ENCODE measurements around the gene TK2. TPM values are rescaled to one million over a fixed set of nuclear protein-coding genes. Genes with fewer than 3 reads are reported as not detected.
A peak's percentile ranks its signal among the peaks of the same experiment; 100 is the strongest.
"Not testable (repeated sequence)": the region's sequence is repeated elsewhere in the genome, so short reads cannot be mapped to it uniquely, and the experiment has no call there.

TK2 gene
- total RNA-seq, 1 donor from 2014 or later: 19.5 TPM

DNA sequence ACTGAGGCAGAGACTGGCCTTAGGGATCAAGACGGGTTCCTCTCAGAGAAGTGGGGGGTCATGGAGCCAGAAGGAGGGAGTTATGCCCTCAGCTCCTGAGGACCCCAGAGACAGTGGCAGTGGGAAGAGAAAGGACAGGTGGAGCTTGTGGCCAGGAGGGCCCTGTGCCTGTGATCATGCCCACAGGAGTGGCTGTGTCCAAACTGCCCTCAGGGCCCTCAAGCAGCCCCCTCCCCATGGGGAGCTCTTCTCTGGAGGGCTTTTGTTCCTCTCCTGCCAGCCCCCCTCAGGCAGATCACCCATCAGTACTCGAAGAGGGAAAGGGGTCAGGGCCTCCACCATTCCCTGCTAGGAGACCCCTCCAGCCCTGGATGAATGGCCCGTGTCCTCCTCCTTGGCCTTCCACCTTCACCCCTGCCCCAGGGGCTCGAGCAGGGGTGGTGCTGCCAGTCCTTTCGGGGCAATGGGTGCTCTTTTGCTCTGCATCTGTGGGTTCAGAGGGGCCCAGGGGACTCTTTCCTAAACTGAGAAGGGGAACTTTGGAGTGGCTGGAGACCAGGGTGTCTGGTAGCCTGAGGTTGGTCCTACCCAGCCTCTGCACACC, 70.2 kb downstream of the TK2 start:
- no peak for DNase-seq
- ATAC-seq (ENCODE audit: poor library complexity): no peak
- intact Hi-C loops (cut with DNase I): no loop called here

- ATAC-seq (ENCODE audit: poor library complexity): peak; percentile 90
- intact Hi-C loops (cut with DNase I): no loop called here
- peak; percentile 86 for DNase-seq
Observed at GRCh38 chr16:66478733-66479511, 71.0 kb downstream of the TK2 start.

GRCh38 chr16:66477028-66477515, 72.8 kb downstream of the TK2 start:
- intact Hi-C loops (cut with DNase I): no loop called here
- no peak for DNase-seq
- no peak for ATAC-seq (ENCODE audit: poor library complexity)

- no peak for DNase-seq
- no peak for ATAC-seq (ENCODE audit: poor library complexity)
- intact Hi-C loops (cut with DNase I): no loop called here
Observed at GRCh38 chr16:66476328-66477027, 73.4 kb downstream of the TK2 start.

GRCh38 chr16:66475232-66475631, 74.7 kb downstream of the TK2 start:
- intact Hi-C loops (cut with DNase I): no loop called here
- ATAC-seq (ENCODE audit: poor library complexity) (no peak), DNase-seq (no peak)

GRCh38 chr16:66474750-66475199, 75.1 kb downstream of the TK2 start:
- DNase-seq (no peak), ATAC-seq (ENCODE audit: poor library complexity) (no peak)
- intact Hi-C loops (cut with DNase I): no loop called here

DNA sequence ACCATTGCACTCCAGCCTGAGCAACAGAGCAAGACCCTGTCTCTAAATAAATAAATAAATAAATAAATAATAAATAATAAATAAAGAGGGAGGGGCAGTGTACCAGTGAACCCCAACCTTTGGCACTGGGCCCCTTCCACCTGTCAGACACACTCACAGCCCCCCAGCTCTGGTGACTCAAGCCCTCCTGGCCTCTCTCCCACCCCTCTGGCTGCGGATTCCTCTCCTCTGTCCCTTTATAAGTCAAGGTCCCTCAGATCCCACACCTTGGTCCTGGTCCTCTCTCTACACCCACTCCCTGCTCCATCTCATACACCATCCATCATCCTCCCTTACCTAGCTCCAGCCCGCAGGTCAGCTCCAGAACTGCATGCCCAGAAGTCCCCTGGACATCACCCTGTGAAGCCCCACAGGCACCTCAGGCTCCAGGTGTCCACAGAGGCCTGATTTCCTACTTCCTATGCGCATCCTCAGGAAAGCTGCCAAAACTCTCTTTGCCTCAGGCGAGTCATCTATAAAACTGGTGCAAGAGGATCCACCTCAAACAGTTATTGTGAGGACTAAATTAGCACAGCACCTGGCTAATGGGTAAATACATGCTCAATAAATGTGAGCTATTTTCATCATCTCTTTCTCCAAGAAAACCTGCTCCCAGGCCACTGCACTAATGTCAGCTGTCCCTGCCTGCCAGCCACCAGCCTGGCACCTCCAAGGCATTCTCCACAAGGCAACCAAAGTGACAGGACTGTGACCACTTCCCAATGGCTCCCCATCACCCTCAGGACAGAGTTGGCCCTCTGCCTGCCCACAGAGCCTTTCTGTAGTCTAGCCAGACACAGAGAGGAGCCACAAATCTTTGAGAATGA, 76.0 kb downstream of the TK2 start:
- intact Hi-C loops (cut with DNase I): no loop called here
- DNase-seq (no peak), ATAC-seq (ENCODE audit: poor library complexity) (no peak)

GRCh38 chr16:66473051-66473571, 76.8 kb downstream of the TK2 start:
- no peak for DNase-seq
- intact Hi-C loops (cut with DNase I): no loop called here
- no peak for ATAC-seq (ENCODE audit: poor library complexity)

- intact Hi-C loops (cut with DNase I): no loop called here
- DNase-seq (no peak), ATAC-seq (ENCODE audit: poor library complexity) (no peak)
Observed at GRCh38 chr16:66471716-66472393, 78.1 kb downstream of the TK2 start.

- intact Hi-C loops (cut with DNase I): no loop called here
- ATAC-seq (ENCODE audit: poor library complexity) (no peak), DNase-seq (no peak)
Observed at GRCh38 chr16:66471264-66471663, 78.7 kb downstream of the TK2 start.

DNA sequence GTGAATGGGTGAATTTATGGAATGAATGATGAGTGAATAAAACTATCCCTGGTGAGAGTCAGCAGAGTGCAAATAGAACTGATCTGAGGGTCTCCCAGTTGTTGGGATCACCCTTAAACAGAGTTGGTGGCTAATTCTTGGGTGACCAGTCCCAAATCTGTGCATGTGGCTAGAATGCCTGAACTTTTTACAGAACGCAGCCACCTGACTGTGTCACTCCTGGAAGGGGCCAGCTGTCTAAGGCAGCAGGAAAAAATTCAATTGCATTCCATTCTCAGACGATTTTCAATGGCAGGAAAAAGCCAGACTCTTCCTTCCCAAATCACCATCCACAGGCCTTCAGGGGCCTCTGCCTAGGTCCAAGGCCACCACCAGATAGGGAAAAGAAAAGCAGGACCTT, 79.4 kb downstream of the TK2 start:
- DNase-seq (no peak), ATAC-seq (ENCODE audit: poor library complexity) (no peak)
- intact Hi-C loops (cut with DNase I): no loop called here

DNA sequence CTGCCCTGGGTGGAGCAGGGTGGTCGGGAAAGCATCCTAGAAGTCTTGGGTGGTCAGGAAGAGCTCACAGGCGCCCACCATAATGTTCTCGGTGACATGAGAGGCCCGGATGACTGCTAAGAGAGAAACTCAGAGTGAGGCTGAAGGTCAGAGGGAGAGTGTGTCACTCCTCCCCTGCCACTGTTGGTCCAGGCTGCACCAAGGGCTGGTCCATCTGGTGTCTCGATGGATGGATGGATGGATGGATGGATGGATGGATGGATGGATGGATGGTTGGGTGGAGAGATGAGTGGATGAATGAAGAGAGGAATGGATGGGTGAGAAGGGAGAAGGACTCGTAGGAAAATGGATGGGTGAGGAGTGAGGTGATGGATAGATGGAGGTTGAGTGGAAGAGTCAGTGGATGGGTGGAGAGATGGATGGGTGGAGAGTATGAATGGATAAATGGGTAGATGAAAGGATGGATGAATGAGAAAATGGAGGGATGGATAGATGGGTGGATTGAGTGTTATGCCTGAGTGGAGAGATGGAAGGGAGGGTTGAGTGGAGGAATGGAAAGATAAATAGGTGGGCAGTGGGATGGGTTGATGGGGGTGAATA, 79.9 kb downstream of the TK2 start:
- no peak for DNase-seq
- intact Hi-C loops (cut with DNase I): no loop called here
- no peak for ATAC-seq (ENCODE audit: poor library complexity)

- no peak for ATAC-seq (ENCODE audit: poor library complexity)
- intact Hi-C loops (cut with DNase I): no loop called here
- no peak for DNase-seq
Observed at GRCh38 chr16:66469291-66469946, 80.5 kb downstream of the TK2 start.

DNA sequence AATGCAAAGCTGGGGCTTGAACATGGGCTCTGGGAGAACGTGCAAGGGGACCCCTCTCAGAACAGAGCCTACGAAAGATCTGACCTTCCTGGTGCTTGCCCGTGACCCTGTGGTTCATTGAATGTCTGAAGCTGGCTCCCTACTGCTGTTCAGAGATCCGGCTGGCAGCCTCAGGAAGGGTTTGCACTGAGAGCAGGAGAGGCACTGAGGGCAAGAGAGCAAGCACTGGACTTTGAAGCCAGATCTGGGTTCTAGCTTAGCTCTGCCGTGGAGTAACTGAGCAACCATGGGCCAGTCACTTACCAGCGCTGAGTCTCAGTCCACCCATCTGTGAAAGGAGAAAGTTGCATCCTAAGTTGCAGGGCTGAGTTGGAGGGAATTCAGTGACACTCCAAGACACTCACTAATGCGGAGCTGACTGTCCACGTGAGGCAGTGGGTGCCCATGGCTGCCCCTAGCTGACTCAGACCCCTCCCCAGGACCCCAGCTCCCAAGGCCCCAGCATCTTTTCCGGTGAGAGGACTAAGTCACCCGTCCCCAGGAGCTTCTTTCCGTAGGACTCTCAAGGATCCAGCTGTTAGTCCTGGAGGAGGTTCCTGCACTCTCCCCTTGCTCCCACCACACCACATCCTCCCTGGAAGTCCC, 81.5 kb downstream of the TK2 start:
- intact Hi-C loops (cut with DNase I): no loop called here
- ATAC-seq (ENCODE audit: poor library complexity) (no peak), DNase-seq (no peak)

DNA sequence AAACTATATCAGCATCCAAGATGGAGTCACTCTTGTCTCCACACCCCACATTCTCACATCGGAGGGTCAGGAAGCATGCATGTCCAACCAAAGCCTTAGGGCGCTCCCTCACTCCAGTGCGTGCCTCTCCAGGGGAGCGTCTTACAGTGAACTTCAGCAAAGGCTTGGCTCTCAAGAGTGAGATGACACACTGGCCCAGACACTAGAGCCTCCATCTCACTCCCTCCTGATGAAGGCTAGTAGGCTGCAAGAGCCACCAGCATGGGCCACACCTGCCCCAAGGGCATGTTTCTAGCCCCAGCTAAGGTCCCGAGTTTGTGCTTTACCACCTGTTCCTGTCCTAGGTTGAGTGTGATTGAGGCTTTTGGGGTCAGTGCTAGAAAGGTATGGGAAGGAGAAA, 82.3 kb downstream of the TK2 start:
- intact Hi-C loops (cut with DNase I): no loop called here
- ATAC-seq (ENCODE audit: poor library complexity) (no peak), DNase-seq (no peak)

- intact Hi-C loops (cut with DNase I); DNase-seq; ATAC-seq (ENCODE audit: poor library complexity): not testable (repeated sequence)
Observed at GRCh38 chr16:66466636-66467035, 83.3 kb downstream of the TK2 start.

- DNase-seq; intact Hi-C loops (cut with DNase I); ATAC-seq (ENCODE audit: poor library complexity): not testable (repeated sequence)
Observed at GRCh38 chr16:66465946-66466345, 84.0 kb downstream of the TK2 start.
